H9 (cell line): ENCODE results near the gene B4GALNT4. TPM values are rescaled to one million over a fixed set of nuclear protein-coding genes. Genes with fewer than 3 reads are reported as not detected.

Source experiments
- DNase-seq: peaks from one replicate; pipeline ENCODE4 v3.0.0-alpha.2; 2017
- H2AFZ ChIP-seq: one replicate; pipeline ENCODE4 v1.6.1; 2013; ENCODE audit warnings: mild to moderate bottlenecking, low read length, control low read depth, moderate library complexity
- H2AK5ac ChIP-seq: 2 replicates; pipeline ENCODE4 v1.6.1; 2013; ENCODE audit warnings: low read length, control low read depth, mixed read lengths; ENCODE audit not compliant: insufficient read length
- H2BK120ac ChIP-seq: one replicate; pipeline ENCODE4 v1.6.1; 2013; ENCODE audit warnings: low read depth, mild to moderate bottlenecking, low read length, control low read depth, inconsistent platforms; ENCODE audit not compliant: poor library complexity, severe bottlenecking
- H2BK12ac ChIP-seq: 2 replicates; pipeline ENCODE4 v1.6.1; 2013; ENCODE audit warnings: low read length, control low read depth, mixed read lengths, low read depth; ENCODE audit not compliant: insufficient read length
- H2BK15ac ChIP-seq: 2 replicates; pipeline ENCODE4 v1.6.1; 2013; ENCODE audit warnings: low read depth, low read length, control low read depth
- H2BK20ac ChIP-seq: one replicate; pipeline ENCODE4 v1.6.1; 2013; ENCODE audit warnings: low read depth, mild to moderate bottlenecking, low read length, control low read depth, inconsistent platforms; ENCODE audit not compliant: poor library complexity, severe bottlenecking
- H2BK5ac ChIP-seq: 2 replicates; pipeline ENCODE4 v1.6.1; 2013; ENCODE audit warnings: low read length, control low read depth, mixed read lengths; ENCODE audit not compliant: insufficient read length
- H3K14ac ChIP-seq: 2 replicates; pipeline ENCODE4 v1.6.1; 2013; ENCODE audit warnings: low read length, control low read depth; ENCODE audit not compliant: insufficient read depth
- H3K18ac ChIP-seq: 2 replicates; pipeline ENCODE4 v1.6.1; 2013; ENCODE audit warnings: low read depth, mild to moderate bottlenecking, mixed read lengths, low read length, control low read depth; ENCODE audit not compliant: insufficient read length
- H3K23ac ChIP-seq: 2 replicates; pipeline ENCODE4 v1.6.1; 2013; ENCODE audit warnings: low read length, control low read depth, mixed read lengths, low read depth; ENCODE audit not compliant: insufficient read length
- H3K23me2 ChIP-seq: 2 replicates; pipeline ENCODE4 v1.6.1; 2013; ENCODE audit warnings: low read depth, mild to moderate bottlenecking, mixed read lengths, low read length, control low read depth; ENCODE audit not compliant: insufficient read length, poor library complexity, severe bottlenecking
- H3K27ac ChIP-seq: 2 replicates; pipeline ENCODE4 v1.5.1; 2013; ENCODE audit warnings: low read length, control low read depth, mixed read lengths, low read depth; ENCODE audit not compliant: insufficient read length
- H3K27me3 ChIP-seq: 2 replicates; pipeline ENCODE4 v1.6.1; 2013; ENCODE audit warnings: low read length, control low read depth, inconsistent platforms; ENCODE audit not compliant: insufficient read depth
- H3K4ac ChIP-seq: 2 replicates; pipeline ENCODE4 v1.6.1; 2013; ENCODE audit warnings: low read depth, mild to moderate bottlenecking, control low read depth, inconsistent platforms, low read length, moderate library complexity
- H3K4me1 ChIP-seq: 2 replicates; pipeline ENCODE4 v1.6.1; 2013; ENCODE audit warnings: low read length, control low read depth, inconsistent platforms; ENCODE audit not compliant: insufficient read depth
- H3K4me2 ChIP-seq: 2 replicates; pipeline ENCODE4 v1.6.1; 2013; ENCODE audit warnings: low read length, control low read depth, mixed read lengths; ENCODE audit not compliant: insufficient read length, insufficient read depth
- H3K56ac ChIP-seq: 2 replicates; pipeline ENCODE4 v1.6.1; 2013; ENCODE audit warnings: low read depth, mild to moderate bottlenecking, mixed read lengths, low read length, control low read depth; ENCODE audit not compliant: insufficient read length
- H3K79me1 ChIP-seq: 2 replicates; pipeline ENCODE4 v1.6.1; 2013; ENCODE audit warnings: low read depth, mild to moderate bottlenecking, moderate library complexity, low read length, control low read depth, inconsistent platforms; ENCODE audit not compliant: insufficient read depth, poor library complexity, severe bottlenecking
- H3K79me2 ChIP-seq: 2 replicates; pipeline ENCODE4 v1.6.1; 2013; ENCODE audit warnings: low read length, control low read depth, inconsistent platforms; ENCODE audit not compliant: insufficient read depth
- H3K9ac ChIP-seq: 2 replicates; pipeline ENCODE4 v1.6.1; 2013; ENCODE audit warnings: low read length, control low read depth, mixed read lengths; ENCODE audit not compliant: insufficient read length; ENCODE audit errors: extremely low read depth
- H3K9me3 ChIP-seq: one replicate; pipeline ENCODE4 v1.6.1; 2013; ENCODE audit warnings: low read depth, low read length, inconsistent platforms; ENCODE audit not compliant: control insufficient read depth
- H3T11ph ChIP-seq: one replicate; pipeline ENCODE4 v1.6.1; 2013; ENCODE audit warnings: mild to moderate bottlenecking, low read length, control low read depth, inconsistent platforms
- H4K20me1 ChIP-seq: one replicate; pipeline ENCODE4 v1.6.1; 2013; ENCODE audit not compliant: control insufficient read depth, insufficient read length, insufficient read depth
- H4K5ac ChIP-seq: 2 replicates; pipeline ENCODE4 v1.6.1; 2013; ENCODE audit warnings: low read depth, mild to moderate bottlenecking, mixed read lengths, low read length, control low read depth; ENCODE audit not compliant: insufficient read length
- H4K8ac ChIP-seq: replicated peaks from 2 replicates; pipeline ENCODE4 v1.6.1; 2013; ENCODE audit warnings: low read length, control low read depth, mixed read lengths, low read depth; ENCODE audit not compliant: insufficient read length
- H4K91ac ChIP-seq: 2 replicates; pipeline ENCODE4 v1.6.1; 2013; ENCODE audit warnings: low read depth, mild to moderate bottlenecking, moderate library complexity, mixed read lengths, low read length, control low read depth; ENCODE audit not compliant: insufficient read length
- H3K27ac Mint-ChIP-seq, 3 experiments: 2 replicates in 2 of 3; 3 replicates in 1 of 3; pipeline ENCODE4 v1.8.0; 2020 to 2021; ENCODE audit warnings: mixed read lengths in 3 of 3, mild to moderate bottlenecking in 1 of 3, moderate library complexity in 1 of 3
- H3K27me3 Mint-ChIP-seq: 2 replicates; pipeline ENCODE4 v1.8.0; 2021; ENCODE audit warnings: low read depth, mild to moderate bottlenecking, moderate library complexity, mixed read lengths
- H3K36me3 Mint-ChIP-seq, 3 experiments: 2 replicates in 2 of 3; 3 replicates in 1 of 3; pipeline ENCODE4 v1.8.0; 2020 to 2021; ENCODE audit warnings: low read depth in 3 of 3, mixed read lengths in 3 of 3; ENCODE audit not compliant: insufficient read depth in 1 of 3
- H3K4me1 Mint-ChIP-seq, 2 experiments: 2 replicates each; pipeline ENCODE4 v1.8.0; 2020; ENCODE audit warnings: mixed read lengths in 2 of 2
- H3K4me3 Mint-ChIP-seq, 2 experiments: 2 replicates in 1 of 2; 3 replicates in 1 of 2; pipeline ENCODE4 v1.8.0; 2020 to 2021; ENCODE audit warnings: mild to moderate bottlenecking in 2 of 2, mixed read lengths in 2 of 2, moderate library complexity in 1 of 2
- H3K9me3 Mint-ChIP-seq, 2 experiments: 2 replicates in 1 of 2; 3 replicates in 1 of 2; pipeline ENCODE4 v1.8.0; 2020; ENCODE audit warnings: mild to moderate bottlenecking in 2 of 2, mixed read lengths in 2 of 2, moderate library complexity in 1 of 2
- WGBS: extraction: QIAGEN DNeasy Blood & Tissue Kit; methylation state at CpG from one replicate; pipeline ENCODE4 v1.1.7; 2013; ENCODE audit warnings: missing lambda C conversion rate, low lambda C conversion rate, mixed read lengths; ENCODE audit not compliant: insufficient read length; ENCODE audit errors: extremely low coverage; 5-methylcytosine and 5-hydroxymethylcytosine counted together
- total RNA-seq: library from RNA; stranded (reverse); gene quantifications from 2 replicates; pipeline ENCODE4 v1.2.1, GENCODE V29; 2021
- TF ChIP-seq, protein P1 (sequence below): fragments of 200-600 bp; sonication (generic); conservative IDR thresholded peaks from 3 replicates; pipeline ENCODE4 v1.8.0; 2021; ENCODE audit warnings: antibody characterized with exemption, mild to moderate bottlenecking

Gene B4GALNT4
- total RNA-seq, 1 experiment from 2014 or later, result 105 TPM

DNA sequence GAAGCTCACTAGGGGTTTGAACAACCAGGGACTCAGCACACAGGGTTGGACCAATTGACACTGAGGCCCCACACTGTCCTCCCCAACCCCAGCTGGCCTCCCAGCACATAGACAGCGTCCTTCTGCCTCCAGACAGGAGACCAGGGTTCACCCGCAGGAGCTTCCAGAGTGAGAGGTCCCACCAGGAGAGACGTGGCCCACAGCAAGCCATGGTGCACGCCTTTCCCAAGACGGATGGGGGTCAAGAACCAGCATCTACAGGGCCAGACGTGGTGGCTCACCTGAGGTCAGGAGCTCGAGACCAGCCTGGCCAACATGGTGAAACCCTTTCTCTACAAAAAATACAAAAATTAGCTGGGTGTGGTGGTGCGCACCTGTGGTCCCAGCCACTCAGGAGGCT lies 57.6 kb downstream of the B4GALNT4 start:
- Histone ChIP-seq H3K9me3 (no peaks in the 10 kb centered on the region), H3K56ac (no peak overlapping the region), H4K8ac (no peak overlapping the region), H4K5ac (no peak overlapping the region), H2BK12ac (no peak overlapping the region), H2AFZ (no peak overlapping the region), H4K91ac (no peak overlapping the region), H2BK5ac (no peak overlapping the region), H3K79me1 (no peaks in the 10 kb centered on the region), H3K23me2 (no peaks in the 10 kb centered on the region), H2BK20ac (no peak overlapping the region), H2BK120ac (no peak overlapping the region), H3K4me2 (no peak overlapping the region), H3K18ac (no peak overlapping the region), H2BK15ac (no peak overlapping the region), H3K79me2 (no peaks in the 10 kb centered on the region), H3K27ac (no peak overlapping the region), H3K4ac (no peak overlapping the region), H3K4me1 (no peaks in the 10 kb centered on the region), H3K27me3 (no peaks in the 10 kb centered on the region), H2AK5ac (no peak overlapping the region), H4K20me1 (no peaks in the 10 kb centered on the region), H3K23ac (no peak overlapping the region), H3K9ac (no peak overlapping the region), H3K14ac (no peak overlapping the region), H3T11ph (no peak overlapping the region)
- WGBS, result no CpG with 5 or more reads among the region's 8 CpGs
- Mint-ChIP-seq H3K4me1 (peaks cover 0 to 3% of the 10 kb centered on the region in 2 experiments; a peak in 1 of 4 replicates), H3K9me3 (no peaks in the 10 kb centered on the region; a peak in 1 of 5 replicates), H3K27ac (no peak overlapping the region), H3K36me3 (peaks cover 0 to 7% (median 4%) of the 10 kb centered on the region in 3 experiments; a peak in 2 of 7 replicates), H3K4me3 (no peak overlapping the region), H3K27me3 (peaks cover 16% of the 10 kb centered on the region)
- no peak for DNase-seq
- TF ChIP-seq, protein P1, sequence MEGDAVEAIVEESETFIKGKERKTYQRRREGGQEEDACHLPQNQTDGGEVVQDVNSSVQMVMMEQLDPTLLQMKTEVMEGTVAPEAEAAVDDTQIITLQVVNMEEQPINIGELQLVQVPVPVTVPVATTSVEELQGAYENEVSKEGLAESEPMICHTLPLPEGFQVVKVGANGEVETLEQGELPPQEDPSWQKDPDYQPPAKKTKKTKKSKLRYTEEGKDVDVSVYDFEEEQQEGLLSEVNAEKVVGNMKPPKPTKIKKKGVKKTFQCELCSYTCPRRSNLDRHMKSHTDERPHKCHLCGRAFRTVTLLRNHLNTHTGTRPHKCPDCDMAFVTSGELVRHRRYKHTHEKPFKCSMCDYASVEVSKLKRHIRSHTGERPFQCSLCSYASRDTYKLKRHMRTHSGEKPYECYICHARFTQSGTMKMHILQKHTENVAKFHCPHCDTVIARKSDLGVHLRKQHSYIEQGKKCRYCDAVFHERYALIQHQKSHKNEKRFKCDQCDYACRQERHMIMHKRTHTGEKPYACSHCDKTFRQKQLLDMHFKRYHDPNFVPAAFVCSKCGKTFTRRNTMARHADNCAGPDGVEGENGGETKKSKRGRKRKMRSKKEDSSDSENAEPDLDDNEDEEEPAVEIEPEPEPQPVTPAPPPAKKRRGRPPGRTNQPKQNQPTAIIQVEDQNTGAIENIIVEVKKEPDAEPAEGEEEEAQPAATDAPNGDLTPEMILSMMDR, result no peak
